SK-N-SH treated with all-trans-retinoic acid at 6 μM for 48 hours (cell line): ENCODE measurements around the gene HELZ.

ENCODE experiments used
- ATAC-seq: fragments of 200-7000 bp; cut with Tn5 transposase; 3 replicates; pipeline ENCODE4 v1.9.1; 2020; ENCODE audit warnings: mild to moderate bottlenecking, moderate library complexity
- BACH2 ChIP-seq: fragments of 250-450 bp; sonication (Bioruptor Pico); IDR thresholded peaks from 2 replicates; pipeline ENCODE4 v1.9.0; 2021; ENCODE audit warnings: mild to moderate bottlenecking, borderline replicate concordance
- CREB5 ChIP-seq: fragments of 250-450 bp; sonication (Bioruptor Pico); IDR thresholded peaks from 2 replicates; pipeline ENCODE4 v1.5.1; 2020; ENCODE audit warnings: low read depth, mild to moderate bottlenecking, moderate library complexity
- ESRRG ChIP-seq: fragments of 250-450 bp; sonication (Bioruptor Pico); IDR thresholded peaks from 2 replicates; pipeline ENCODE4 v1.6.1; 2021; ENCODE audit warnings: mild to moderate bottlenecking
- GLIS3 ChIP-seq: fragments of 250-450 bp; sonication (Bioruptor Pico); IDR thresholded peaks from 2 replicates; pipeline ENCODE4 v1.5.0; 2020; ENCODE audit warnings: mild to moderate bottlenecking, moderate library complexity
- ISL1 ChIP-seq: fragments of 250-450 bp; sonication (Bioruptor Pico); IDR thresholded peaks from 2 replicates; pipeline ENCODE4 v2.1.2; 2022; ENCODE audit warnings: mild to moderate bottlenecking, moderate library complexity
- OSR1 ChIP-seq: fragments of 250-450 bp; sonication (Bioruptor Pico); IDR thresholded peaks from 2 replicates; pipeline ENCODE4 v1.8.0; 2022; ENCODE audit warnings: moderate library complexity, mild to moderate bottlenecking, inconsistent platforms
- PATZ1 ChIP-seq: fragments of 250-450 bp; sonication (Bioruptor Pico); IDR thresholded peaks from 2 replicates; pipeline ENCODE4 v1.8.0; 2020; ENCODE audit warnings: mild to moderate bottlenecking, moderate library complexity, borderline replicate concordance
- POU6F1 ChIP-seq: fragments of 250-450 bp; sonication (Bioruptor Pico); IDR thresholded peaks from 2 replicates; pipeline ENCODE4 v1.8.0; 2021; ENCODE audit warnings: low read depth, mild to moderate bottlenecking, moderate library complexity, borderline replicate concordance
- PPARA ChIP-seq: fragments of 250-450 bp; sonication (Bioruptor Pico); IDR thresholded peaks from 2 replicates; pipeline ENCODE4 v1.5.0; 2020; ENCODE audit warnings: mild to moderate bottlenecking, borderline replicate concordance
- SNAI2 ChIP-seq: fragments of 250-450 bp; sonication (Bioruptor Pico); IDR thresholded peaks from 2 replicates; pipeline ENCODE4 v1.5.0; 2020; ENCODE audit warnings: mild to moderate bottlenecking, moderate library complexity
- TCF4 ChIP-seq: fragments of 250-450 bp; sonication (Bioruptor Pico); IDR thresholded peaks from 2 replicates; pipeline ENCODE4 v1.8.0; 2021; ENCODE audit warnings: mild to moderate bottlenecking, moderate library complexity, borderline replicate concordance
- TOX ChIP-seq: fragments of 250-450 bp; sonication (Bioruptor Pico); IDR thresholded peaks from 2 replicates; pipeline ENCODE4 v1.8.0; 2021; ENCODE audit warnings: mild to moderate bottlenecking, moderate library complexity, borderline replicate concordance
- TSHZ2 ChIP-seq: fragments of 250-450 bp; sonication (Bioruptor Pico); IDR thresholded peaks from 2 replicates; pipeline ENCODE4 v1.5.0; 2020; ENCODE audit warnings: mild to moderate bottlenecking, moderate library complexity
- ZC3H10 ChIP-seq: fragments of 250-450 bp; sonication (Bioruptor Pico); IDR thresholded peaks from 2 replicates; pipeline ENCODE4 v1.5.1; 2021; ENCODE audit warnings: mild to moderate bottlenecking, moderate library complexity
- ZFP3 ChIP-seq: fragments of 250-450 bp; sonication (Bioruptor Pico); IDR thresholded peaks from 2 replicates; pipeline ENCODE4 v1.5.0; 2020; ENCODE audit warnings: mild to moderate bottlenecking, moderate library complexity
- ZFP30 ChIP-seq: fragments of 450-650 bp; formaldehyde crosslinking; IDR thresholded peaks from 2 replicates; pipeline ENCODE4 v1.5.0; 2022; ENCODE audit warnings: mild to moderate bottlenecking, moderate library complexity
- ZNF565 ChIP-seq: fragments of 450-650 bp; formaldehyde crosslinking; conservative IDR thresholded peaks from 2 replicates; pipeline ENCODE4 v1.5.0; 2020; ENCODE audit warnings: low read depth, mild to moderate bottlenecking, moderate library complexity
- ZNF70 ChIP-seq: fragments of 450-650 bp; formaldehyde crosslinking; IDR thresholded peaks from 2 replicates; pipeline ENCODE4 v1.5.0; 2020; ENCODE audit warnings: mild to moderate bottlenecking, moderate library complexity
- ZNF8 ChIP-seq: fragments of 450-650 bp; formaldehyde crosslinking; IDR thresholded peaks from 2 replicates; pipeline ENCODE4 v1.5.0; 2020; ENCODE audit warnings: mild to moderate bottlenecking, moderate library complexity

The HELZ gene

GRCh38 chr17:67078292-67078691, 166.7 kb downstream of the HELZ start:
- no peak; the same call in 2 of the 3 replicates for ATAC-seq
- no peak for TF ChIP-seq TSHZ2
- TF ChIP-seq CREB5 (CRISPR knock-in tag) = no peak
- no peak for TF ChIP-seq POU6F1 (CRISPR knock-in tag)
- no peak for TF ChIP-seq TOX (CRISPR knock-in tag)
- no peak for TF ChIP-seq PATZ1 (CRISPR knock-in tag)
- no peak for TF ChIP-seq BACH2 (CRISPR knock-in tag)
- TF ChIP-seq SNAI2 (CRISPR knock-in tag) = no peak
- no peak for TF ChIP-seq ISL1 (CRISPR knock-in tag)
- no peak for TF ChIP-seq ZNF8 (CRISPR knock-in tag)
- no peak for TF ChIP-seq GLIS3 (CRISPR knock-in tag)
- no peak for TF ChIP-seq TCF4 (CRISPR knock-in tag)
- no peak for TF ChIP-seq ZNF565
- TF ChIP-seq OSR1 (CRISPR knock-in tag) = no peak
- TF ChIP-seq ESRRG (CRISPR knock-in tag) = no peak
- no peak for TF ChIP-seq ZFP30 (CRISPR knock-in tag)

GRCh38 chr17:67076290-67076689, 168.7 kb downstream of the HELZ start:
- no peak for ATAC-seq
- TF ChIP-seq ZFP3 (CRISPR knock-in tag) = no peak
- TF ChIP-seq PPARA = no peak
- TF ChIP-seq ZNF565 = no peak

- ATAC-seq = no peak
- TF ChIP-seq CREB5 (CRISPR knock-in tag) (no peak), ZFP30 (CRISPR knock-in tag) (no peak), ZC3H10 (CRISPR knock-in tag) (no peak), TSHZ2 (no peak), TOX (CRISPR knock-in tag) (no peak), ZNF70 (CRISPR knock-in tag) (no peak)
Measured at GRCh38 chr17:67074781-67075180, 170.2 kb downstream of the HELZ start.
